SKM-1 (cell line): ENCODE results near the gene DDIAS.
"Not testable (repeated sequence)": the region's sequence is repeated elsewhere in the genome, so short reads cannot be mapped to it uniquely, and the experiment has no call there.

Experiments
- DNase-seq: peaks from one replicate; lab custom pipeline; 2025; ENCODE audit not compliant: unreplicated experiment; lab: John Stamatoyannopoulos, UW

Gene DDIAS, protein sequence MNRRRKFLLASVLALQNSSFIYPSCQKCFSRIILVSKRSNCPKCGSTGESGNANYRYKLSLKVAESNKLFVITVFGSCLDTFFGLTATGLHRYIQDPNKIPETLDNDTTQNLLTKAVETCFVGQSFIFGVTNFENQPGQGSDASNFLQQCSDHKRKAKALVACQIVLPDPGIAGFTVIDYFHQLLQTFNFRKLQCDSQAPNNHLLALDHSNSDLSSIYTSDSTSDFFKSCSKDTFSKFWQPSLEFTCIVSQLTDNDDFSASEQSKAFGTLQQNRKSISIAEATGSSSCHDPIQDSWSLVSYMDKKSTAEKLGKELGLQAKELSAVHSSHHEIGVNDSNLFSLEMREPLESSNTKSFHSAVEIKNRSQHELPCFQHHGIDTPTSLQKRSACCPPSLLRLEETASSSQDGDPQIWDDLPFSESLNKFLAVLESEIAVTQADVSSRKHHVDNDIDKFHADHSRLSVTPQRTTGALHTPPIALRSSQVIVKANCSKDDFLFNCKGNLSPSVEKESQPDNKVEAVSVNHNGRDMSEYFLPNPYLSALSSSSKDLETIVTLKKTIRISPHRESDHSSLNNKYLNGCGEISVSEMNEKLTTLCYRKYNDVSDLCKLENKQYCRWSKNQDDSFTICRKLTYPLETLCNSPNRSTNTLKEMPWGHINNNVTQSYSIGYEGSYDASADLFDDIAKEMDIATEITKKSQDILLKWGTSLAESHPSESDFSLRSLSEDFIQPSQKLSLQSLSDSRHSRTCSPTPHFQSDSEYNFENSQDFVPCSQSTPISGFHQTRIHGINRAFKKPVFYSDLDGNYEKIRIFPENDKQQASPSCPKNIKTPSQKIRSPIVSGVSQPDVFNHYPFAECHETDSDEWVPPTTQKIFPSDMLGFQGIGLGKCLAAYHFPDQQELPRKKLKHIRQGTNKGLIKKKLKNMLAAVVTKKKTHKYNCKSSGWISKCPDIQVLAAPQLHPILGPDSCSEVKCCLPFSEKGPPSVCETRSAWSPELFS

DNA sequence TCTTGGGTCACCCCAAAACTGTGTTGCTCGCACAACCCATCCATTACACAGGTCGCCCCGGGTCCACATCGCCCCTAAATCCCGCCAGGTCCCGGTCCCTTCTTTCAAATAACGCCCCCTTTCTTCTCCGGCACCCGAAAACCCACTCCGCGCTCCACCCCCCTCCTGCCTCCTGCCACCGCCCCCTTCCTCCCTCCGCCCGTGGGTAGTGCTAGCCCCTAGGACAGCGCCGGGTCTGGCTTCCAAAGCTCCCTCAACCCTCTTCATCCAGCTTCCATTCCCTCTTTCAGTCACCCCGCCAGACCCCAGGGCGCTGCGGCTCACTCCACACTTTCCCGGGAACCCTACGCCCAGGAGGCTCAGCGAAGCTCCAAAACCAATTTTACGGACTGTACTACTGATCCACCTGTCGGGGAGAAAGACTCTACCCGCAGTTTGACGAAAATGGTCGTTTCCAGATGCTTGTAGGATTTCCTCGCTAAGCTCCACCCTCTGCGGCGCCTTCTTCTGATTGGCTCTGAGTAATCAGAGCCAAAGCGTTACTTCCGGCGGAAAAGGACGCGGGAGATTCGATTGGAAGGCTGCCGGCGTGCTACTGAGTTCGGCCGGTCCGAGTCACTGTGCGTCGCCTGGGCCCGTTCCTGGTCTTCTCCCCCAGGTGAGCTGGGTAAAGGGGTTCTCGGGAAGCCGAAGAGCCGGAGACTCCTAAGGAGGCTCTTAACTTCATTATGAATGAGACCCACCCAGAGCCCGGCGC is at the start of gene DDIAS:
Gene DDIAS (plus strand): TSS at position 572 of the 757 bp plus-strand sequence. CDS start 13,003 bp downstream, outside the sequence.
- peak; percentile 94 for DNase-seq

DNA sequence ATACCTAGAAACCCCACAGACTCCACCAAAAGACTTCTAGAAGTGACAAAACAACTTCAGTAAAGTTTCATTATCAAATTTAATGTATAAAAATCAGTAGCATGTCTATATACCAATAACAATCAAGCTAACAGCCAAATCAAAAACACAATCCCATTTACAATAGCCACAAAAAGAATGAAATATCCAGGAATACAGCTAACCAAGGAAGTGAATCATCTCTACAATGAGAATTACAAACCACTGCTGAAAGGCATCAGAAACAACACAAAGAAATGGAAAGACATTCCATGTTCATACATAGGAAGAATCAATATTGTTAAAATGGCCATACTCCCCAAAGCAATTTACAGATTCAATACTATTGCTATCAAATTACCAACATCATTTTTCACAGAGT is 47.3 kb upstream of the DDIAS start:
- DNase-seq: no peak

GRCh38 chr11:82854916-82855315 is 46.6 kb upstream of the DDIAS start:
- not testable (repeated sequence) for DNase-seq

DNA sequence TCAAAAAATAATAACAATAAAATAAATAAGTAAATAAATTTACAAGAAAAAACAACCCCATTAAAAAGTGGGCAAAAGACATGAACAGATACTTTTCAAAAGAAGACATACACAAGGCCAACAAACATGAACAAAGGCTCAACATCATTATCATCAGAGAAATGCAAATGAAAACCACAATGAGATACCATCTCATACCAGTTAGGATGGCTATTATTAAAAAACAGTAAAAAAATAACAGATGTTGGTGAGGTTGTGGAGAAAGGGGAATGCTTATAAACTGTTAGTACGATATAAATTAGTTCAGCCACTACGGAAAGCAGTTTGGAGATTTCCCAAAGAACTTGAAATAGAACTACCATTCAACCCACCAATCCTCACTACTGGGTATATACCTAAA is 45.9 kb upstream of the DDIAS start:
- no peak for DNase-seq

GRCh38 chr11:82857145-82857544 is 44.4 kb upstream of the DDIAS start:
- no peak for DNase-seq

DNA sequence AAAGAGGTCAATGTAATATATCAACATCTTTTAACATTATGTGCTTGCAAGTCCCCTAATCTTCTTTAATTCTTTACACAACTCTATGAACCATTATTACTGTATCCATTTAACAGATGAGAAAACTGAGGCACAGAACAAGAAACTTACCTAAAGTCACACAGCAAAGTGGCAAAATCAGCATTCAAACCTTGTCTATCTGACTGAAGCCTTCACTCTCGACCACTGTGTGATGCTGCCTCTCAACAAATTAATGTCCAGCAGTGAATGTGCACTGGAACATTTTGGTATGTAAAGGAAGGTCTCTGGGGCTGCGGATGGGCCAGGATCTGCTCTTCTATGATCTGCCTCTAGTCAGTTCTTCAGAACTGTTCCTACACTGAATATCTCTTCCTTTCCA is 43.4 kb upstream of the DDIAS start:
- DNase-seq: no peak

GRCh38 chr11:82858556-82859091 is 42.9 kb upstream of the DDIAS start:
- DNase-seq: no peak

GRCh38 chr11:82859750-82860149 is 41.8 kb upstream of the DDIAS start:
- DNase-seq: no peak

DNA sequence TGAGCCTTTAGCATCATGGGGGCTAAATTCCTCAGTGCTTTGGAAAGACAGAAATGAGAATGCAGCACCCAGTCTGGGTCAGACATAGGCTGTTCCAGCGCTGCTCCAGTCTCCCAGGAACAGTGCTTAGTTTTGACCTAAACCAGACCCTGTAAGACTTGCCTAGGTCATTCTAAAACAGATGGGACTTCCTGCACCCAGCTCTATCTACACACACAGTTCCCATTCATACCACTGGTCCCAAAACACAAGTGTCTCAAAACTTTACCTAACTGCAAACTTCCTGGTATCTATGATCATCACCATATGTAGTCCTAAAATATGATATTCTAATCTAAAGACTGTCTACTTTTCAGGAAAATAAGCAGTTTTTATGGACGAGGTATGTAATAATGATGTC is 39.2 kb upstream of the DDIAS start:
- DNase-seq: no peak

DNA sequence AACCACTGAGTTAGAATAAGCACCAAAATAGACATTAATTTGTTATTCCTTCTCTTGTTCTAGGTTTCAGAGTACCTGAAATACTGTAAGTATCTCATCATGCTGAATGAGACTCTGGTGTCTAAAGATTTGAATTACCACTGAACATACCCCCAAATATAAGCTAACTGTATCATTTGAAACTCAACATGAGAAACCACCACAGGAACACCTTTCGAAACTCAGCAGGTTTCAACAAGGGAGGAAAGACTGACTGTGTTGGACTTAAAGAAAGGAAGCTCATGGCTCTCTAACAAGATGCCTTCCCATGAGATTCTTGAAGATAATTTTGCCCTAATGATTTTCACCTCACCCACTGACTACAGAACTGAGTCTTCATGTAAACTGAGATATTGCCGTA is 38.3 kb upstream of the DDIAS start:
- DNase-seq: no peak

DNA sequence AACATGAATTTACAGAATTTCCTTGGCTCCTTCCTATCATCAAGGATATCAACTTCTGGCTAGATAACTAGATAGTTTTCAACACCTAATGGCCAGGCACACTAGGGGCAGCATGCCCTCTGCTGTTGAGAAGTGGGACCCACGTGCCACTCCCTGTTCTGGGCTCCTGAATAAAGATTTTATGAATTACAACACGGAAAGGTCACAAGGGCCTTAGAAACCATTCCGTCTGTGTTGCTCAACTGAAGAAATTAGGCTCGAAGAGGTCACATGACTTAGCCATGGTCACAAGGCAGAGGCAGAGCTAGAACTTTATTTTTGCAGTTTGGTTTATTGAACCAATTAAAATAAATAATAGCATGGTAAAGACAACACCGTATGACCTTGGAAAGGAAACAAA is 37.3 kb upstream of the DDIAS start:
- peak; percentile 66 for DNase-seq

DNA sequence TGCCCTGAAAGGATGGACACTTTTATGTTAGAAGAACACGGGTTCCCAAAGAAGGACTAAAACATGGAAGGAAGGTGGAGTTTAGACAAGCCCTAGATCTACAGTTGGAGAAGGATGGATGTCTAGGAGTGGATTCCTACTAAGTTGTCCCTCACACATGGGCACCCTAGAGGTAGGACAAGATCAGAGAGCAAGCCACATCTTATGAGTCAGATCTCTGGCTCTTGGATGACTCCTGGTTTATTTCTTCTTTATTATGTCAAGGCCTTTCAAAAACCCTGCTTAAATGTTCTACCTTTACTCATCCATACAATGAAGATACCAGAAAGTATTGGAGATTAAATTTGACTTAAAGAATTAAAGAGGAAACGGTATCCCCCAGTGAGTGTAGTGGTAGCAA is 35.7 kb upstream of the DDIAS start:
- no peak for DNase-seq

GRCh38 chr11:82867495-82868082 is 33.9 kb upstream of the DDIAS start:
- peak; percentile 64 for DNase-seq

DNA sequence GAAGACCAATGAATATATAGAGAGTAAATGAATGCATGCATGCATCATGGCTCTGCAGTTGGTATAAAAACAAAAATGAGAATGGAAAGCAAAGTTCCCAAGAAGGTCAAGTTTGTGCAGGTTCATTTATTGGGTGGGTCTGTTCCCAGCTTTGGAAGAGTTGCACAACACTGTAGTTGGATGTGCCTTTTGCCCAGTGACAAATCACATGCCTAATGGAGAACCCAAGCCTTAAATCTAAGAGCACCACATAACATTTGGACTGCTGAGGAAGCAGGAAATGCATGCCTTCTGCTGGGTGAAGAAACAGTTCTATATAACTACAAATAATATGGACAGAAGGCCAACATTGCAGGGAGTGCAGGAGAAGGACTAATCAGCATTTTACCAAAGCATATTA is 31.9 kb upstream of the DDIAS start:
- DNase-seq: no peak

- no peak for DNase-seq
These were observed 29.9 kb upstream of the DDIAS start for GRCh38 chr11:82871646-82872045.

- DNase-seq: no peak
These were observed 29.0 kb upstream of the DDIAS start for GRCh38 chr11:82872377-82873150.

DNA sequence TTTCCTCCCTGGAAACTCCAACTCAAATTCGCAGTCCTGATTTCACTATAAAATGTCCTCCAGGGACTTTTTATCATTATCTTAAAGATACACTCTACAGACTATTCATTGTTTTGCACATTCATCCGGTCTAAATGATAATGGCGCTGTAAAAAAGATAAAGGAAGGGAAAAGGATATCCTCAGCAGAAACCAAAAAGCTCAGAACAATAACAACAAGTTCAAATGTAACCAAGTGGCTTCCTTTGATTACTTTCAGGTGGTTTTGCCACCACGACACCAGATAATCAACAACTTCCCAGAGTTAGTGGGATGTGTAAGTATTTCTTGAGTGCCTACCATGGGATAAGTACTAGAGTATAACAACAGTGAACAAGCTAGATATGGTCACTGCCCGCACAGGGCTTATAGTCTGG is 27.6 kb upstream of the DDIAS start:
- DNase-seq: no peak

DNA sequence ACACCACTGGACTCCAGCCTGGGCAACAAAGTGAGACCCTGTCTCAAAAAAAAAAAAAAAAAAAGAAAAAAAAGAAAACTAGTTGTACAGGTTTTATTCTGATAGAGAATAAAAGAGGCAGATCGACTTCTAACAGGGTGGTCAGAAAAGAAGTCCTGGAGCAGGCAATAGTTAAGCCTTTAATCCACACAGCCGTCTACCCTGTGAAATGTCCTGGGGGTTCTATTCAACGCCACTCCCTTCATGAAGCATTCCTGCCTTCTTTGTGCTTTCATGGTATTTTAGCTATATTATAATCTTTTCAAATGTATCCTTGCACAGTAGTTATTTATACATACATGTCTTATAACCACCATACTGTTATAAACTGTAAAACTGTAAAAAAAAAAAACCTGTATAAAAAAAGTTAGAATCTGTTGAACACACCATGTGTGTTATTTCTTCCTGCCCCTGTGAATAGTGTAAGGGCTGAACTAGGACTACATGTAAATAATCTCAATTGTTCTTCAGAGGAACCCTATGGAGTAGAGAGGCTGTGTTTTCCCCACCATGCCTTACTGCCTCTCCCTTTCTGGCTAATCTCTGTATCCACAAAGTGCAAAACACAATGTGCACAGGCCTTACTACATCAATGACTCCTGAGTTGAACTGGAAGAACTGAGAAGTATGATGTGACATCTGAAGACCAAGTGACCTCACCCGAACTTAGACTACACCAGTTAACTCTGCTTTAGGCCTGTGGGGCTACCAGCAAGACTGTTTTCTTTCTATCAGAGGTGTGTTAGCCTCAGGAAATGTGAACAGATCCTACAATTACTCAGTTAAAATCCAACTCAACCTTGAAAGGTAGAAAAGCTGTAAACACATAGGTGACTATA is 26.7 kb upstream of the DDIAS start:
- DNase-seq: no peak

DNA sequence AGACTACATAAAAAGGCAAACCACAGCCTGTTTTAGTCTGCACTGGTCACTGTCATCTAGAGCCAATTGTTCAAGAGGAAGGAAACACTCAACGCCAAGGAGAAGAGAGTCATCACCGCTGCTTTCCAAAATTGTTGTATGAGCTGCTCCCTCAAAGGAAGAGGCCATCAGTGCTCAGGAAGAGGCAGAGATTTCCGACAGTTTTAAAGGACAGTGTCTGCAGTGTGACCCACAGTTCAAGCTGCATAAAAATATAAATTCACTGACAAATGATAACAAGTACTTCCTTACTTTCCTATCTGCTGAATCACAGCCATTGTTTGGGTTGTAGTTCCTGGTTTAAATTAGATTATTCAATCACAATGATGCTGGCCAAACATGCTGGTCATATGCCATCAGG is 17.7 kb upstream of the DDIAS start:
- DNase-seq: no peak
